Tibial nerve (tissue), 4 donors: ENCODE data around the gene LZTFL1.

Experiments
- CTCF ChIP-seq, 5 experiments: fragments of 200-600 bp in 3 of 5; fragments of 450-650 bp in 2 of 5; sonication (generic) in 3 of 5; IDR thresholded peaks; one replicate each; pipeline ENCODE4 v1.5.1; 2016 to 2019; ENCODE audit warnings: antibody characterized with exemption in 5 of 5, mild to moderate bottlenecking in 3 of 5, moderate library complexity in 2 of 5
- EP300 ChIP-seq, 2 donors: sonication (generic); formaldehyde crosslinking; IDR thresholded peaks; one replicate each; pipeline ENCODE4 v1.6.1; 2017; ENCODE audit warnings: antibody characterized with exemption in 2 of 2, mild to moderate bottlenecking in 1 of 2
- POLR2A ChIP-seq, 2 donors: fragments of 450-650 bp; IDR thresholded peaks; one replicate each; pipeline ENCODE4 v1.6.1; 2017; ENCODE audit warnings: antibody characterized with exemption in 2 of 2, mild to moderate bottlenecking in 2 of 2, moderate library complexity in 2 of 2

- TF ChIP-seq CTCF (IDR thresholded peaks at IDR 0.05) = no peak
- no peak for TF ChIP-seq EP300 (IDR thresholded peaks at IDR 0.05)
- TF ChIP-seq POLR2A (IDR thresholded peaks at IDR 0.05) = no peak
These were observed 38.8 kb upstream of the LZTFL1 start for GRCh38 chr3:45880725-45881077.
